HepG2 (cell line): ENCODE measurements around the gene PNMA5. TPM values are rescaled to one million over a fixed set of nuclear protein-coding genes. Genes with fewer than 3 reads are reported as not detected.

Experiments used
- ATAC-seq: fragments of 200-7000 bp; cut with Tn5 transposase; 3 replicates; pipeline ENCODE4 v1.9.1; 2020; ENCODE audit warnings: mild to moderate bottlenecking, moderate library complexity
- BruUV-seq: library from RNA; stranded (reverse); fragments of 400-500 nt; replicated peaks from 2 replicates; lab custom pipeline; 2021; lab: Mats Ljungman, UMichigan
- CTCF ChIA-PET: fragments of 300-600 bp; formaldehyde crosslinking; extraction: SDS; loops from one replicate; lab custom pipeline; 2021; ENCODE audit warnings: low total read pairs, inconsistent platforms, low intra/inter-chr PET ratio; lab: Yijun Ruan, JAX
- POLR2A ChIA-PET: fragments of 350-600 bp; sonication (Branson Sonifier 250); formaldehyde crosslinking; loops from one replicate; lab custom pipeline; 2020; ENCODE audit warnings: antibody characterized with exemption, inconsistent platforms; lab: Yijun Ruan, JAX
- DNase-seq: peaks from one replicate; pipeline ENCODE4 v3.0.0-alpha.2; 2015; ENCODE audit warnings: low spot score
- FAIRE-seq: peaks from 3 replicates; lab custom pipeline; 2011; peaks lifted over from hg19 to GRCh38; lab: Jason Lieb, UNC
- H2AFZ ChIP-seq: one replicate; pipeline ENCODE4 v1.6.1; 2011; ENCODE audit warnings: low read length, inconsistent platforms
- H3K27ac ChIP-seq: fragments of 300-600 bp; 3 replicates; pipeline ENCODE4 v1.8.0; 2011; ENCODE audit warnings: mixed run types, mild to moderate bottlenecking, mixed read lengths, low read length, inconsistent platforms; ENCODE audit not compliant: insufficient read depth; ENCODE audit errors: extremely low read length
- H3K27me3 ChIP-seq, 2 experiments: fragments of 200-600 bp in 1 of 2; 2 replicates in 1 of 2; 3 replicates in 1 of 2; pipeline versions ENCODE4 v1.6.0 to v1.8.0; 2011; ENCODE audit warnings: low read length in 2 of 2, mild to moderate bottlenecking in 2 of 2, moderate library complexity in 2 of 2, inconsistent platforms in 1 of 2; ENCODE audit not compliant: insufficient read depth in 2 of 2, control insufficient read depth in 1 of 2
- H3K36me3 ChIP-seq, 2 experiments: fragments of 200-600 bp in 1 of 2; replicated peaks in 1 of 2; 2 replicates in 1 of 2; 3 replicates in 1 of 2; pipeline versions ENCODE4 v1.5.1 to v1.8.0; 2011; ENCODE audit warnings: low read length in 2 of 2, inconsistent platforms in 1 of 2; ENCODE audit not compliant: insufficient read depth in 2 of 2, control insufficient read depth in 1 of 2
- H3K4me1 ChIP-seq: 2 replicates; pipeline ENCODE4 v1.5.1; 2012; ENCODE audit warnings: low read length, inconsistent platforms; ENCODE audit not compliant: insufficient read depth
- H3K4me2 ChIP-seq: 2 replicates; pipeline ENCODE4 v1.6.0; 2011; ENCODE audit warnings: low read depth, low read length, inconsistent platforms
- H3K4me3 ChIP-seq, 3 experiments: fragments of 200-600 bp in 1 of 3; sonication (generic), shearing (Covaris generic) in 1 of 3; replicated peaks in 1 of 3; 2 replicates each; pipeline ENCODE4 v1.5.1; 2011 to 2016; ENCODE audit warnings: low read length in 3 of 3, inconsistent platforms in 2 of 3, low read depth in 2 of 3, mild to moderate bottlenecking in 2 of 3, control low read depth in 1 of 3, mixed read lengths in 1 of 3; ENCODE audit not compliant: insufficient read depth in 1 of 3
- H3K79me2 ChIP-seq: one replicate; pipeline ENCODE4 v1.6.1; 2011; ENCODE audit warnings: low read length, inconsistent platforms; ENCODE audit not compliant: insufficient read depth
- H3K9ac ChIP-seq: 2 replicates; pipeline ENCODE4 v1.6.0; 2011; ENCODE audit warnings: mild to moderate bottlenecking, low read depth, low read length, inconsistent platforms; ENCODE audit not compliant: insufficient read depth
- H3K9me3 ChIP-seq: 2 replicates; pipeline ENCODE4 v1.5.1; 2012; ENCODE audit warnings: mild to moderate bottlenecking, low read length
- H4K20me1 ChIP-seq: 2 replicates; pipeline ENCODE4 v1.6.0; 2011; ENCODE audit warnings: inconsistent platforms, mild to moderate bottlenecking, low read length, moderate library complexity; ENCODE audit not compliant: insufficient read depth
- HOXD1 ChIP-seq: sonication (generic); formaldehyde crosslinking; IDR thresholded peaks from 2 replicates; pipeline ENCODE4 v1.5.0; 2020; ENCODE audit warnings: missing genetic modification reagents
- NFRKB ChIP-seq: fragments of 450-650 bp; IDR thresholded peaks from 2 replicates; pipeline ENCODE4 v1.6.1; 2017
- NR2F1 ChIP-seq, 2 experiments: fragments of 450-650 bp in 1 of 2; formaldehyde crosslinking in 1 of 2; IDR thresholded peaks; 2 replicates each; pipeline versions ENCODE4 v1.5.0 to v1.6.1; 2016 to 2020; ENCODE audit warnings: mild to moderate bottlenecking in 1 of 2, missing compliant biosample characterization in 1 of 2, missing genetic modification reagents in 1 of 2, moderate library complexity in 1 of 2
- PREB ChIP-seq: sonication (generic); formaldehyde crosslinking; IDR thresholded peaks from 2 replicates; pipeline ENCODE4 v1.4.0; 2020; ENCODE audit warnings: missing genetic modification reagents
- SMYD3 ChIP-seq: sonication (generic); formaldehyde crosslinking; IDR thresholded peaks from 2 replicates; pipeline ENCODE4 v1.8.1; 2023; ENCODE audit warnings: mild to moderate bottlenecking, missing genetic modification reagents
- ZNF142 ChIP-seq: sonication (generic); formaldehyde crosslinking; IDR thresholded peaks from 2 replicates; pipeline ENCODE4 v1.4.0; 2020; ENCODE audit warnings: missing genetic modification reagents
- ZNF407 ChIP-seq: sonication (generic); formaldehyde crosslinking; IDR thresholded peaks from one replicate; pipeline ENCODE4 v1.5.1; 2020; ENCODE audit warnings: mild to moderate bottlenecking, missing genetic modification reagents; ENCODE audit errors: not compliant biosample characterization
- ZNF530 ChIP-seq: sonication (generic); formaldehyde crosslinking; IDR thresholded peaks from 2 replicates; pipeline ENCODE4 v1.5.0; 2020; ENCODE audit warnings: low read depth, mild to moderate bottlenecking, missing genetic modification reagents
- WGBS: methylation state at CpG from one replicate; pipeline ENCODE4 v1.1.6; 2017; ENCODE audit warnings: low lambda C conversion rate; 5-methylcytosine and 5-hydroxymethylcytosine counted together
- in situ Hi-C: cut with HindIII; loops from 2 replicates; pipeline ENCODE4 v1.10.0; 2017; ENCODE audit warnings: low pct_unique_long_range_greater_than_20kb; ENCODE audit not compliant: extremely low pct_ligation_motif_present
- intact Hi-C: fragments of 100-400 bp; cut with micrococcal nuclease; formaldehyde crosslinking; loops from one replicate; pipeline ENCODE4 v1.10.0; 2022; ENCODE audit not compliant: unreplicated experiment
- polyA plus RNA-seq, 8 experiments: library from polyadenylated mRNA; depleted of rRNA in 3 of 8; stranded (reverse) in 7 of 8; unstranded in 1 of 8; fragments of >200 nt; fragmentation: Illumina TruSeq in 4 of 8; extraction: Trizol in 4 of 8; gene quantifications; 2 replicates each; pipeline versions ENCODE4 v1.2.1 to v1.2.3, GENCODE V29; 2011 to 2016; ENCODE audit warnings: low read depth in 4 of 8, missing spikeins in 1 of 8, mixed read lengths in 1 of 8; ENCODE audit not compliant: insufficient read depth in 1 of 8
- total RNA-seq, 5 experiments: library from RNA; depleted of rRNA; stranded (reverse); fragments of >200 nt; fragmentation: Illumina TruSeq; extraction: Trizol; gene quantifications; 2 replicates each; pipeline ENCODE4 v1.2.3, GENCODE V29; 2016; ENCODE audit warnings: low read depth in 1 of 5

The PNMA5 gene
- total and polyA plus RNA-seq, 2 of the 13 experiments (the other 11 are each of a cell fraction or from before 2014, with no cell fraction given) = not detected

GRCh38 chrX:152958047-152958446 is 35.9 kb downstream of the PNMA5 start (continued):
- TF ChIP-seq ZNF142 (CRISPR knock-in tag) = no peak
- no peak for TF ChIP-seq HOXD1 (CRISPR knock-in tag)
- no peak for TF ChIP-seq NFRKB
- TF ChIP-seq, all 625 proteins: peak for 0

GRCh38 chrX:152950786-152951185 is 43.1 kb downstream of the PNMA5 start:
- no peak for ATAC-seq
- no peak overlapping the region for H3K4me3 ChIP-seq
- H3K27me3 ChIP-seq = no peaks in the 10 kb centered on the region
- peak; percentile 44 for FAIRE-seq
- no peak for DNase-seq
- H3K9me3 ChIP-seq = no peaks in the 10 kb centered on the region
- no peaks in the 10 kb centered on the region for H3K79me2 ChIP-seq
- in situ Hi-C loops = loop anchor here (25.0 kb wide), 1 partner anchor 712 kb away; the partner anchor contains the start of gene PNCK
- no TSS peak for BruUV-seq
- ChIA-PET CTCF (no interaction called here), POLR2A (no interaction called here)
- H2AFZ ChIP-seq = no peak overlapping the region
- H3K36me3 ChIP-seq = no peaks in the 10 kb centered on the region
- 87% methylated on average over 6 of the region's 6 CpGs for WGBS
- no peaks in the 10 kb centered on the region for H4K20me1 ChIP-seq
- H3K4me2 ChIP-seq = no peak overlapping the region
- H3K4me1 ChIP-seq = no peaks in the 10 kb centered on the region
- intact Hi-C loops = no loop called here
- no peak overlapping the region for H3K27ac ChIP-seq
- H3K9ac ChIP-seq = no peak overlapping the region
- no peak for TF ChIP-seq ZNF530 (CRISPR knock-in tag)
- TF ChIP-seq SMYD3 = no peak
- no peak for TF ChIP-seq PREB (CRISPR knock-in tag)
- no peak for TF ChIP-seq NR2F1 (CRISPR knock-in tag; IDR thresholded peaks at IDR 0.05)
- TF ChIP-seq ZNF407 (CRISPR knock-in tag) = no peak
